DOHH2 (cell line): ENCODE results near the gene CUTA.

Source experiments
- H3F3A ChIP-seq: fragments of 200-600 bp; sonication (generic), shearing (Covaris generic); 2 replicates; pipeline ENCODE4 v1.6.0; 2016; ENCODE audit warnings: antibody characterized with exemption, mild to moderate bottlenecking; ENCODE audit not compliant: control insufficient read depth, insufficient read depth
- H3K27ac ChIP-seq: fragments of 200-600 bp; sonication (generic); 2 replicates; pipeline ENCODE4 v1.5.1; 2014; ENCODE audit warnings: low read depth, mild to moderate bottlenecking, low read length, moderate library complexity
- H3K27me3 ChIP-seq: fragments of 200-600 bp; sonication (generic); 2 replicates; pipeline ENCODE4 v1.6.1; 2014; ENCODE audit warnings: mild to moderate bottlenecking, low read length, mixed read lengths; ENCODE audit not compliant: control insufficient read depth
- H3K36me3 ChIP-seq: fragments of 200-600 bp; sonication (generic); 2 replicates; pipeline ENCODE4 v1.6.1; 2014; ENCODE audit warnings: mild to moderate bottlenecking, low read length, moderate library complexity, mixed read lengths; ENCODE audit not compliant: control insufficient read depth
- H3K4me1 ChIP-seq: fragments of 200-600 bp; sonication (generic); 2 replicates; pipeline ENCODE4 v1.6.1; 2014; ENCODE audit warnings: mild to moderate bottlenecking, low read length, mixed read lengths; ENCODE audit not compliant: control insufficient read depth
- H3K4me2 ChIP-seq: fragments of 200-600 bp; sonication (generic); 2 replicates; pipeline ENCODE4 v1.6.0; 2014; ENCODE audit warnings: mild to moderate bottlenecking, low read length, moderate library complexity
- H3K4me3 ChIP-seq: fragments of 200-600 bp; sonication (generic); 2 replicates; pipeline ENCODE4 v1.5.1; 2014; ENCODE audit warnings: mild to moderate bottlenecking, low read length, mixed read lengths
- H3K79me2 ChIP-seq: fragments of 200-600 bp; sonication (generic); 2 replicates; pipeline ENCODE4 v1.6.1; 2014; ENCODE audit warnings: mild to moderate bottlenecking, low read length, mixed read lengths; ENCODE audit not compliant: control insufficient read depth
- H3K9me2 ChIP-seq: fragments of 200-600 bp; sonication (generic); replicated peaks from 2 replicates; pipeline ENCODE4 v1.6.1; 2014; ENCODE audit warnings: mild to moderate bottlenecking, low read length, mixed read lengths; ENCODE audit not compliant: control insufficient read depth
- H3K9me3 ChIP-seq: fragments of 200-600 bp; sonication (generic); 2 replicates; pipeline ENCODE4 v1.6.1; 2014; ENCODE audit warnings: antibody characterized with exemption, low read length, mixed read lengths; ENCODE audit not compliant: control insufficient read depth, insufficient read depth
- H4K20me1 ChIP-seq: fragments of 200-600 bp; sonication (generic); 2 replicates; pipeline ENCODE4 v1.6.0; 2014; ENCODE audit warnings: low read depth, mild to moderate bottlenecking, antibody characterized with exemption, low read length, moderate library complexity; ENCODE audit not compliant: control insufficient read depth, insufficient read depth
- CTCF ChIP-seq: fragments of 200-600 bp; sonication (generic); IDR thresholded peaks from one replicate; pipeline ENCODE4 v1.5.1; 2014; ENCODE audit warnings: antibody characterized with exemption, mild to moderate bottlenecking, low read depth, low read length; ENCODE audit not compliant: poor library complexity, severe bottlenecking
- EZH2phosphoT487 ChIP-seq: fragments of 200-600 bp; sonication (generic); IDR thresholded peaks from 2 replicates; pipeline ENCODE4 v1.6.1; 2017; ENCODE audit warnings: borderline replicate concordance, mild to moderate bottlenecking, antibody characterized with exemption, low read length, moderate library complexity, mixed read lengths

Gene CUTA

DNA sequence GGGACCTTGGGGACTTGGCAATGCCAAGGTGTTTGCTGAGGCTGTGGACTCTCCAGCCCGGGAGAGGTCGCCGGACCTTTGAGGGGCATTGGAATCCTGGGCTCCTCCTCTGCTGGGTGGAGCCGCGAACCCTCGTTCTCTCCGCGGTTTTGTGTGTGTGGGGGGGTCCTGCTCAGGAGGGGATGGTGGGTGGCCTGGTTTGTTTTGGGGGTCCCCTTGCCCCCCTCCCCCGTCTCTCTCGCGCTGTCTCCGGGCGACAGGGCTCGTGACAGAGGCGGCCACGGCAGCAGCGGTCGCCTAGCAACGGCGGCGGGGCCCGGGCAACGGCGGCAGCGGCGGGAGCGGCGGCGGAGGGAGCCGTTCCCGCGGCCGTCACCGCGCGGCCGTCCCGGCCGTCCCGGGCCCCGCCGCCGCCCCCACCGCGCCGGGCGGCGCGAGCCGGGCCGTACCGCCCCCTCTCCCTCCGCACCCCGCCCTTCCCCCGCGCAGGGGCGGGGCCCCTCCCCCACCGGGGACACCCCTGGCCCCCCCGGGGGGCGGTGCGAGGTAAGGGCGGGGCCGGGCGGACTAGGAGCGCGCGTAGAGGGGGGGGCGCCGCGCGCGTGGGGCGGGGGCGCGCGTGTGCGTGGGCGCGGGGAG is 9.8 kb upstream of the CUTA start:
- Histone ChIP-seq H3K9me3 (no peaks in the 10 kb centered on the region), H3K4me3 (peak overlapping the region; percentile 81), H3F3A (peaks cover 33% of the 10 kb centered on the region), H4K20me1 (no peaks in the 10 kb centered on the region), H3K9me2 (no peaks in the 10 kb centered on the region), H3K4me1 (peaks cover 64% of the 10 kb centered on the region), H3K4me2 (peak overlapping the region; percentile 97), H3K27me3 (0 out of 2 replicates have a peak, but pooled peaks cover 2% of the 10 kb centered on the region), H3K79me2 (peaks cover 57% of the 10 kb centered on the region), H3K27ac (peak overlapping the region; percentile 91), H3K36me3 (peaks cover 2% of the 10 kb centered on the region; the same call in 1 of the 2 replicates)
- TF ChIP-seq CTCF = no peak
- TF ChIP-seq EZH2phosphoT487 = no peak

DNA sequence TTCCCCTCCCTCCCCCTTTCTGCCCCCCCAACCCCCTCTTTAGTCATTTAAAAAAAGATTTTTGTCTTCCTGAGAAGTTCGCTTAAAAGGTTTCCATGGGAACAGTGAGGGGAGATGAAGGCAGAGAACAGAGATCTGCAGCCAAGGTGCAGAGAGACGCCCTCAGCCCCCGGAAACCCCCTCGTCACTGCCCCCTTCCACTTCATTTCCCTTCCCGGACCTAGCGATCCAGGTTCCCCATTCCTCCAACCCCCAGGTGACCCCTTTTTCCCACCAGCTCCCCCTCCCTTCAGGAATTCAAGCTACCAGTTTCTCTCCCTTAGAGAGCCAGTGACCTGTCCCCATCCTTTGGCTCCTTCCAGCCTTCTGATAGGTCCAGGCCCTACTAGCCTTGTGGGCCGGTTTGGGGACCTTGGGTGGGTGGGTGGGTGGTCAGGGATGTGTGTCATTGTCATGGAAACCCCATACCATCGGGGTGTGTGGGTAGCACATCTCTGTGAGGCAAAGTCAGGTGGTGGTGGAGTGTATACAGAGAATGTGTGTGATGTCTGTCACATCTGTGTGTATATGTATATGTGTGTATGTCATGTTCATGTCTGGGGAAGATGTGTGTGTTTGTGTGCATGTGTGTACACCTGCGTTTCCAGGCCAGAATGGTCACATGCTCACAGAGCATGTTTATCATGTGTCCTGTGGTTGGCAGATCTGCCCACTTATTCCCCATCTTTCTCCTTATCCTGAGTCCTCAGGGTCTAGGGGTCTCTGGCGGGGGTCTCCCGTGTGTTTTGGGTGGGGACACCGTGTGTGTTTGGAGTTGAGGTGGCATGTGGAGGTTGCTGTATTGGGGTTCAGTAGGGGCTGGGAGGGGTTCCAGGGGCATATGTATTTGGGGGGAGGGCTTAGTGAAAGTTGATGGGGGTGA is 8.9 kb upstream of the CUTA start:
- Histone ChIP-seq H3K9me3 (no peaks in the 10 kb centered on the region), H3K27ac (peak overlapping the region; percentile 91), H3K4me1 (peaks cover 56% of the 10 kb centered on the region), H3F3A (peaks cover 35% of the 10 kb centered on the region), H3K27me3 (0 out of 2 replicates have a peak, but pooled peaks cover 2% of the 10 kb centered on the region), H3K4me3 (peak overlapping the region; percentile 81), H3K9me2 (no peaks in the 10 kb centered on the region), H3K79me2 (peaks cover 52% of the 10 kb centered on the region), H3K36me3 (no peaks in the 10 kb centered on the region), H4K20me1 (no peaks in the 10 kb centered on the region), H3K4me2 (peak overlapping the region; percentile 93)
- TF ChIP-seq EZH2phosphoT487 = no peak
- no peak for TF ChIP-seq CTCF

DNA sequence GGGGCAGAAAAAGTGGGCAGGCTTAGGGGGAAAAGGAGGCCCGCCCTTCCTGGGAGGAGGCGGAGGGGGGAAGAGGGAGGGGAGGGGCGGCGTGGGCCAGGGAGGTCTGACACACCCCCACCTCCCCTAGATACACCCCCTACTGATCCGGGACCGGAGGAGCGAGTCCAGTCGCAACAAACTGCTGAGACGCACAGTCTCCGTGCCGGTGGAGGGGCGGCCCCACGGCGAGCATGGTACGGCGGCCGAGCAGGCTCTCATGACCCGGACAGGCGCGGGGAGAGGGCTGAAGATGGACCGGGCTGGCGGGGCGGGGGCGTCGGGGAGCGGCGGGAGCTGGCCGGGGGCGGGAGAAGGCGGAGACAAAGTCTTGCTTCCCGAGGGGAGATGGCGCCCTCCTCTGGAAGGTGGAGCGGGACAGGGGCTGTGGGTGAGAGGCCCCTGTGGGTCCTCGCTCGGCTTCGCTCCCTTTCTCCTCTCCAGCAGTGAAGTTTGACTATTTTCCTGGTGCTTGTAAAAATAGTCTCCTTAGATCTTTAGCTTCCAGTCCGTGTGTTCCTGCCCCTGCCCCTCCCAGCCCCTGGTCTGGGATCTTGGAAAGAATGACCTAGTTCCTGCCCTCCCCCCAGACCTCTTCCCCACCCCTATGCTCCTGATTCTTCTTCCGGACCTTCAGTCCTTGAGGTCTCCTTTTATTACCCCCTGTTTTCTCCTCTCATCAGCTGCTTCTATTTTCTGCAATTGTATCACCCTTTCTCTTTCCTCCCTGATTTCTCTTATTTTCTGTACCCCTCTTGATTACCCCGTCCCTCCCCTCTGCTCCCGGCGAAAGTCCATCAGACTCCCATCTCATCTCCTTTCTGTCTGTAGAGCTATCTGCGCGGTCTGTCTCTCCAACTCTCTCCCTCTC is 8.0 kb upstream of the CUTA start:
- peak overlapping the region; percentile 91 for H3K27ac ChIP-seq
- H3K4me3 ChIP-seq = peak overlapping the region; percentile 81
- H4K20me1 ChIP-seq = no peaks in the 10 kb centered on the region
- H3K79me2 ChIP-seq = peaks cover 44% of the 10 kb centered on the region
- H3K36me3 ChIP-seq = no peaks in the 10 kb centered on the region
- H3K4me1 ChIP-seq = peaks cover 46% of the 10 kb centered on the region
- H3K9me3 ChIP-seq = no peaks in the 10 kb centered on the region
- H3K9me2 ChIP-seq = no peaks in the 10 kb centered on the region
- H3F3A ChIP-seq = peaks cover 37% of the 10 kb centered on the region
- H3K4me2 ChIP-seq = peak overlapping the region; percentile 93
- peaks cover 5% of the 10 kb centered on the region; the same call in 1 of the 2 replicates for H3K27me3 ChIP-seq
- TF ChIP-seq CTCF (peak; percentile 72), EZH2phosphoT487 (no peak)
